WERI-Rb-1 (cell line): Measurements from ENCODE around the gene CDON.

Source experiments
- DNase-seq: peaks from one replicate; pipeline ENCODE4 v3.0.0-alpha.2; 2020
- H3K27ac ChIP-seq: fragments of 250-450 bp; sonication (Bioruptor Pico); 2 replicates; pipeline ENCODE4 v1.5.1; 2020; ENCODE audit warnings: mild to moderate bottlenecking, moderate library complexity
- H3K27me3 ChIP-seq: fragments of 250-450 bp; sonication (Bioruptor Pico); 2 replicates; pipeline ENCODE4 v1.5.1; 2021; ENCODE audit warnings: mild to moderate bottlenecking, low read depth, moderate library complexity; ENCODE audit not compliant: insufficient read depth, severe bottlenecking
- H3K36me3 ChIP-seq: fragments of 250-450 bp; sonication (Bioruptor Pico); 2 replicates; pipeline ENCODE4 v1.5.1; 2020; ENCODE audit warnings: mild to moderate bottlenecking, moderate library complexity
- H3K4me3 ChIP-seq: 2 replicates; pipeline ENCODE4 v1.5.1; 2011; ENCODE audit warnings: low read depth, mild to moderate bottlenecking, control low read depth, low read length
- H3K9me3 ChIP-seq: fragments of 250-450 bp; sonication (Bioruptor Pico); 2 replicates; pipeline ENCODE4 v1.5.1; 2021; ENCODE audit warnings: mild to moderate bottlenecking, moderate library complexity; ENCODE audit not compliant: severe bottlenecking
- CTCF ChIP-seq: IDR thresholded peaks from 2 replicates; pipeline ENCODE4 v1.5.1; 2011; ENCODE audit warnings: low read depth, mild to moderate bottlenecking, control low read depth, inconsistent platforms, low read length

The CDON gene

GRCh38 chr11:125960771-125961170 lies 101.9 kb downstream of the CDON start:
- H3K36me3 ChIP-seq, result peaks cover 17% of the 10 kb centered on the region
- DNase-seq, result no peak
- no peak overlapping the region for H3K4me3 ChIP-seq
- no peak for TF ChIP-seq CTCF
- no peak overlapping the region for H3K27ac ChIP-seq
- H3K27me3 ChIP-seq, result no peaks in the 10 kb centered on the region
- peaks cover 5% of the 10 kb centered on the region for H3K9me3 ChIP-seq

GRCh38 chr11:125959931-125960330 lies 102.7 kb downstream of the CDON start:
- TF ChIP-seq CTCF, result no peak
- no peak for DNase-seq
- no peaks in the 10 kb centered on the region for H3K27me3 ChIP-seq
- no peak overlapping the region for H3K27ac ChIP-seq
- no peak overlapping the region for H3K4me3 ChIP-seq
- H3K9me3 ChIP-seq, result peaks cover 5% of the 10 kb centered on the region
- H3K36me3 ChIP-seq, result peaks cover 17% of the 10 kb centered on the region

GRCh38 chr11:125959511-125959910 lies 103.2 kb downstream of the CDON start:
- Histone ChIP-seq H3K9me3 (peaks cover 5% of the 10 kb centered on the region), H3K27me3 (no peaks in the 10 kb centered on the region), H3K36me3 (peaks cover 17% of the 10 kb centered on the region), H3K4me3 (no peak overlapping the region), H3K27ac (no peak overlapping the region)
- no peak for DNase-seq
- TF ChIP-seq CTCF, result no peak

- TF ChIP-seq CTCF, result no peak
- no peaks in the 10 kb centered on the region for H3K27me3 ChIP-seq
- H3K27ac ChIP-seq, result no peak overlapping the region
- no peak for DNase-seq
- H3K4me3 ChIP-seq, result no peak overlapping the region
- peaks cover 17% of the 10 kb centered on the region for H3K36me3 ChIP-seq
- H3K9me3 ChIP-seq, result peaks cover 5% of the 10 kb centered on the region
Observed at GRCh38 chr11:125958872-125959400, 103.7 kb downstream of the CDON start.

- H3K36me3 ChIP-seq, result peaks cover 17% of the 10 kb centered on the region
- H3K4me3 ChIP-seq, result no peak overlapping the region
- H3K27ac ChIP-seq, result no peak overlapping the region
- no peak for DNase-seq
- H3K27me3 ChIP-seq, result no peaks in the 10 kb centered on the region
- no peak for TF ChIP-seq CTCF
- H3K9me3 ChIP-seq, result no peaks in the 10 kb centered on the region
Observed at GRCh38 chr11:125957618-125958332, 104.9 kb downstream of the CDON start.
